H1 (cell line): ENCODE measurements around the gene ZNF101. TPM values are rescaled to one million over a fixed set of nuclear protein-coding genes. Genes with fewer than 3 reads are reported as not detected.

Experiments
- CTCF ChIA-PET: fragments of 300-600 bp; sonication (Branson Sonifier 250); formaldehyde crosslinking; loops from one replicate; lab custom pipeline; 2021; ENCODE audit not compliant: partially characterized antibody; lab: Charles Lee
- POLR2A ChIA-PET: fragments of 300-600 bp; sonication (Branson Sonifier 250); formaldehyde crosslinking; loops from one replicate; lab custom pipeline; 2021; ENCODE audit warnings: inconsistent platforms; ENCODE audit not compliant: partially characterized antibody; lab: Charles Lee
- DNase-seq, 2 experiments: peaks; one replicate each; pipeline versions ENCODE4 v3.0.0 to v3.0.0-alpha.2; 2010 to 2022; ENCODE audit warnings: low spot score in 2 of 2, low read depth in 1 of 2, mixed read lengths in 1 of 2
- FAIRE-seq: peaks from 2 replicates; lab custom pipeline; 2011; peaks lifted over from hg19 to GRCh38; lab: Jason Lieb, UNC
- H2AFZ ChIP-seq: 2 replicates; pipeline ENCODE4 v1.8.1; 2012; ENCODE audit warnings: low read length, inconsistent platforms
- H2AK5ac ChIP-seq: 2 replicates; pipeline ENCODE4 v1.6.1; 2013; ENCODE audit warnings: low read depth, low read length
- H2BK120ac ChIP-seq: replicated peaks from 2 replicates; pipeline ENCODE3; 2013; ENCODE audit warnings: low read depth, low read length, inconsistent platforms
- H2BK12ac ChIP-seq: 2 replicates; pipeline ENCODE4 v1.6.1; 2013; ENCODE audit warnings: low read depth, low read length
- H2BK15ac ChIP-seq: 2 replicates; pipeline ENCODE4 v1.6.1; 2013; ENCODE audit warnings: low read length
- H2BK20ac ChIP-seq: 2 replicates; pipeline ENCODE4 v1.6.1; 2013; ENCODE audit warnings: low read length
- H2BK5ac ChIP-seq: 2 replicates; pipeline ENCODE4 v1.6.1; 2013; ENCODE audit warnings: low read depth, low read length
- H3K14ac ChIP-seq: 2 replicates; pipeline ENCODE4 v1.6.1; 2013; ENCODE audit warnings: inconsistent platforms; ENCODE audit not compliant: insufficient read length
- H3K18ac ChIP-seq: 2 replicates; pipeline ENCODE4 v1.6.1; 2013; ENCODE audit warnings: low read length; ENCODE audit errors: extremely low read depth
- H3K23ac ChIP-seq: 2 replicates; pipeline ENCODE4 v1.6.1; 2013; ENCODE audit warnings: inconsistent platforms; ENCODE audit not compliant: insufficient read length
- H3K23me2 ChIP-seq: 2 replicates; pipeline ENCODE4 v1.6.1; 2013; ENCODE audit warnings: low read depth, low read length
- H3K27ac ChIP-seq: 2 replicates; pipeline ENCODE4 v1.6.1; 2011; ENCODE audit warnings: low read depth, low read length, inconsistent platforms
- H3K27me3 ChIP-seq, 4 experiments: replicated peaks in 1 of 4; 1 replicate in 1 of 4; 2 replicates in 3 of 4; pipeline versions ENCODE4 v1.6.1 to v1.8.1; 2011 to 2013; ENCODE audit warnings: low read length in 3 of 4, mild to moderate bottlenecking in 3 of 4, inconsistent platforms in 2 of 4, mixed read lengths in 2 of 4, moderate library complexity in 1 of 4; ENCODE audit not compliant: control insufficient read depth in 3 of 4, insufficient read depth in 3 of 4; ENCODE audit errors: extremely low read depth in 1 of 4
- H3K36me3 ChIP-seq, 4 experiments: 2 replicates each; pipeline versions ENCODE4 v1.6.1 to v1.8.1; 2011 to 2013; ENCODE audit warnings: mild to moderate bottlenecking in 4 of 4, low read length in 3 of 4, moderate library complexity in 2 of 4, control low read depth in 1 of 4, inconsistent platforms in 1 of 4; ENCODE audit not compliant: insufficient read depth in 4 of 4, control insufficient read depth in 2 of 4
- H3K4ac ChIP-seq: replicated peaks from 2 replicates; pipeline ENCODE3; 2013; ENCODE audit warnings: low read length, low read depth, mixed read lengths, inconsistent platforms; ENCODE audit not compliant: insufficient read length
- H3K4me1 ChIP-seq, 4 experiments: replicated peaks in 1 of 4; 1 replicate in 1 of 4; 2 replicates in 3 of 4; pipeline versions ENCODE4 v1.6.1 to v1.8.1; 2011 to 2013; ENCODE audit warnings: low read length in 3 of 4, inconsistent platforms in 2 of 4, mixed read lengths in 1 of 4; ENCODE audit not compliant: insufficient read depth in 4 of 4, control insufficient read depth in 3 of 4
- H3K4me2 ChIP-seq, 2 experiments: 2 replicates each; pipeline versions ENCODE4 v1.6.1 to v1.8.1; 2011 to 2013; ENCODE audit warnings: low read depth in 2 of 2, low read length in 2 of 2, control low read depth in 1 of 2, inconsistent platforms in 1 of 2, mild to moderate bottlenecking in 1 of 2; ENCODE audit not compliant: insufficient read depth in 1 of 2
- H3K4me3 ChIP-seq, 4 experiments: fragments of 200-600, 300-600 bp in 1 of 4; sonication (generic), shearing (Covaris generic), sonication (Bioruptor Twin) in 1 of 4; 2 replicates each; pipeline versions ENCODE4 v1.5.1 to v1.8.1; 2011 to 2016; ENCODE audit warnings: low read length in 4 of 4, low read depth in 3 of 4, control low read depth in 2 of 4, inconsistent platforms in 2 of 4, mild to moderate bottlenecking in 2 of 4, mixed read lengths in 1 of 4, moderate library complexity in 1 of 4; ENCODE audit not compliant: insufficient read depth in 2 of 4; ENCODE audit errors: extremely low read depth in 1 of 4
- H3K56ac ChIP-seq: replicated peaks from 2 replicates; pipeline ENCODE3; 2013; ENCODE audit warnings: low read depth, mild to moderate bottlenecking, mixed read lengths, low read length, inconsistent platforms; ENCODE audit not compliant: insufficient read length
- H3K79me1 ChIP-seq: 2 replicates; pipeline ENCODE4 v1.6.1; 2013; ENCODE audit warnings: low read depth, low read length, control low read depth
- H3K79me2 ChIP-seq, 2 experiments: 2 replicates each; pipeline versions ENCODE4 v1.6.1 to v1.8.1; 2012 to 2013; ENCODE audit warnings: low read length in 2 of 2, mild to moderate bottlenecking in 2 of 2, inconsistent platforms in 1 of 2; ENCODE audit not compliant: insufficient read depth in 2 of 2, control insufficient read depth in 1 of 2
- H3K9ac ChIP-seq, 4 experiments: replicated peaks in 1 of 4; 1 replicate in 1 of 4; 2 replicates in 3 of 4; pipeline versions ENCODE4 v1.6.1 to v1.8.1; 2011 to 2013; ENCODE audit warnings: low read depth in 3 of 4, low read length in 3 of 4, control low read depth in 2 of 4, mild to moderate bottlenecking in 2 of 4, moderate library complexity in 2 of 4, inconsistent platforms in 1 of 4; ENCODE audit errors: extremely low read depth in 1 of 4
- H3K9me3 ChIP-seq, 2 experiments: 2 replicates each; pipeline versions ENCODE4 v1.6.1 to v1.8.1; 2012 to 2013; ENCODE audit warnings: mild to moderate bottlenecking in 2 of 2, moderate library complexity in 2 of 2, control low read depth in 1 of 2, inconsistent platforms in 1 of 2, low read depth in 1 of 2, low read length in 1 of 2, mixed read lengths in 1 of 2; ENCODE audit not compliant: insufficient read depth in 2 of 2
- H4K20me1 ChIP-seq, 2 experiments: replicated peaks in 1 of 2; 2 replicates each; pipeline versions ENCODE3 to v1.8.1; 2011 to 2013; ENCODE audit warnings: inconsistent platforms in 2 of 2, low read length in 2 of 2, mild to moderate bottlenecking in 1 of 2; ENCODE audit not compliant: insufficient read depth in 2 of 2, control insufficient read depth in 1 of 2
- H4K5ac ChIP-seq: 2 replicates; pipeline ENCODE4 v1.6.1; 2013; ENCODE audit warnings: low read length, low read depth, mixed read lengths, inconsistent platforms; ENCODE audit not compliant: insufficient read length
- H4K8ac ChIP-seq: 2 replicates; pipeline ENCODE4 v1.8.0; 2013; ENCODE audit warnings: mild to moderate bottlenecking, moderate library complexity, low read length, inconsistent platforms; ENCODE audit not compliant: insufficient read depth; ENCODE audit errors: extremely low read depth
- H4K91ac ChIP-seq: replicated peaks from 2 replicates; pipeline ENCODE3; 2013; ENCODE audit warnings: low read length, mixed read lengths, inconsistent platforms; ENCODE audit not compliant: insufficient read length
- E2F6 ChIP-seq: IDR thresholded peaks from 2 replicates; pipeline ENCODE4 v1.6.1; 2012; ENCODE audit warnings: inconsistent platforms
- GABPA ChIP-seq: IDR thresholded peaks from 2 replicates; pipeline ENCODE4 v1.6.1; 2011; ENCODE audit warnings: mild to moderate bottlenecking, low read length, moderate library complexity, borderline replicate concordance; ENCODE audit not compliant: insufficient read depth
- KDM5A ChIP-seq: fragments of 200-600 bp; IDR thresholded peaks from 2 replicates; pipeline ENCODE4 v1.7.1; 2012; ENCODE audit warnings: mild to moderate bottlenecking, low read length, inconsistent platforms, mixed read lengths
- WGBS, 2 experiments: shearing (Covaris generic) in 1 of 2; methylation state at CpG; one replicate each; pipeline versions ENCODE4 v1.1.6 to v1.1.7; 2013 to 2015; ENCODE audit warnings: low lambda C conversion rate in 2 of 2, mixed read lengths in 2 of 2, inconsistent platforms in 1 of 2, low coverage in 1 of 2, missing lambda C conversion rate in 1 of 2; ENCODE audit not compliant: insufficient replicate concordance in 2 of 2, insufficient coverage in 1 of 2, insufficient read length in 1 of 2; ENCODE audit errors: extremely low coverage in 1 of 2, missing lambda C conversion rate in 1 of 2; 5-methylcytosine and 5-hydroxymethylcytosine counted together
- polyA plus RNA-seq, 7 experiments: library from polyadenylated mRNA; depleted of rRNA in 3 of 7; stranded (reverse) in 5 of 7; unstranded in 2 of 7; fragments of >200 nt in 5 of 7; fragments of 200-250 nt in 2 of 7; gene quantifications; 1 replicate in 5 of 7; 2 replicates in 1 of 7; 4 replicates in 1 of 7; pipeline versions ENCODE4 v1.2.1 to v1.2.3, GENCODE V29; 2011 to 2013; ENCODE audit warnings: missing spikeins in 2 of 7, mixed read lengths in 2 of 7
- total RNA-seq: library from RNA; stranded (reverse); fragmentation: NEBNext Ultra II Directional; extraction: Animal tissue kit (Norgen Biotek cat#: 25700); gene quantifications from 2 replicates; pipeline ENCODE4 v1.2.1, GENCODE V29; 2021

ZNF101 gene
- total and polyA plus RNA-seq, 2 of the 8 experiments (the other 6 are each of a cell fraction or from before 2014, with no cell fraction given), result 13.0 to 50.9 TPM

DNA sequence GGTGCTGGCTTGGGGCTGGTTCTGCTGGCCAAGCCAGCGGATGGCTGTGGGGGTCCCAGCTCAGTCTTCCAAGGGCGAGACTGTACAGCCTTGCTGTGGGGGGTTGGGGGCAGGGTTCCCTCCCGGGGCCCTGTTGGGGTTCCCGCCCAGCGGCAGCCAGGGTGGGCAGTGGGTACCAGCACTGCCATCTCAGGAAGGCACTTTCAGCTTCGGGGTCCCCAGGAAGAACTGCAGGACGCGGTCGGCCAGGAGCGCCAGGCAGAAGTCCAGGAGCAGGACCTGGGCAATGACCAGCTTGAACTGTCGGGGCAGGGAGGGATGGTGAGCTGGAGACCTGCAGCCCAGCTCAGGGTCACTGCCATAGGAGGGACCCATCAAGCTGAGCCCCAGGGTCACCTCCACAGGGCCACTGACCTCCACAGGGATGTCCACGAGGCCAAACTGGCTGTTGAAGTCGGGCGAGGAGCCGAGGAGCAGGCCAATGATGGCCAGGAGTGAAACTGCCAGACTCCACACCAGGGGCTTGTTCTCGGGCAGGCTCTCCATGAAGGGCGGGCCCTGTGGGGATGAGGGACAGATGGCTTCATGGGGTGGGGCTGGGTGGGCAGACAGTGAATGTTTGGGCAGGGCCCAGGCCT lies 23.3 kb upstream of the ZNF101 start:
- peaks cover 0 to 3% (median 2%) of the 10 kb centered on the region in 4 experiments; a peak in 2 of 7 replicates for H3K4me1 ChIP-seq
- H3K36me3 ChIP-seq, result peaks cover 14 to 43% (median 30%) of the 10 kb centered on the region in 4 experiments
- H3K79me1 ChIP-seq, result no peaks in the 10 kb centered on the region
- H4K20me1 ChIP-seq, result peaks cover 4 to 8% of the 10 kb centered on the region in 2 experiments
- no peak overlapping the region for H2BK12ac ChIP-seq
- H4K5ac ChIP-seq, result no peak overlapping the region
- H3K23me2 ChIP-seq, result peaks cover 4% of the 10 kb centered on the region; the same call in 1 of the 2 replicates
- no peak overlapping the region for H3K4me2 ChIP-seq
- no peak overlapping the region for H4K8ac ChIP-seq
- H3K18ac ChIP-seq, result no peak overlapping the region
- H2BK15ac ChIP-seq, result no peak overlapping the region
- no peak overlapping the region for H3K56ac ChIP-seq
- DNase-seq, result no peak
- H3K14ac ChIP-seq, result no peak overlapping the region
- no peak overlapping the region for H2AK5ac ChIP-seq
- no peak overlapping the region for H4K91ac ChIP-seq
- FAIRE-seq, result no peak
- H3K9me3 ChIP-seq, result no peaks in the 10 kb centered on the region
- H2AFZ ChIP-seq, result no peak overlapping the region
- no peak overlapping the region for H3K4ac ChIP-seq
- H2BK120ac ChIP-seq, result no peak overlapping the region
- H2BK20ac ChIP-seq, result no peak overlapping the region
- no peak overlapping the region for H2BK5ac ChIP-seq
- H3K9ac ChIP-seq, result no peak overlapping the region
- ChIA-PET CTCF (interaction anchor here (2.4 to 3.1 kb wide), 3 partner anchors 85 to 114 kb away, joined by 10 to 44 read pairs (median 25); no protein-coding TSS in a partner anchor), POLR2A (interaction anchor here (1.9 to 2.5 kb wide), 3 partner anchors 10 to 113 kb away, joined by 5 to 12 read pairs (median 12); partner anchors contain the start of gene LPAR2)
- H3K79me2 ChIP-seq, result no peaks in the 10 kb centered on the region
- no peak overlapping the region for H3K27ac ChIP-seq
- no peaks in the 10 kb centered on the region for H3K27me3 ChIP-seq
- no peak overlapping the region for H3K4me3 ChIP-seq
- WGBS, 2 experiments, result 95% methylated on average over 16 of the region's 17 CpGs; no CpG with 5 or more reads in 1 of the 2 experiments
- no peak overlapping the region for H3K23ac ChIP-seq
- TF ChIP-seq GABPA, result no peak
- TF ChIP-seq KDM5A, result no peak
- TF ChIP-seq E2F6, result no peak
